K562 (cell line): Measurements from ENCODE around the gene ATPAF2.

Experiments used
- ETV5 ChIP-seq: sonication (generic); formaldehyde crosslinking; IDR thresholded peaks from 2 replicates; pipeline ENCODE4 v1.4.0; 2020; ENCODE audit warnings: low read depth, mild to moderate bottlenecking, missing genetic modification reagents
- NUFIP1 ChIP-seq: fragments of 450-650 bp; IDR thresholded peaks from 2 replicates; pipeline ENCODE4 v1.6.1; 2018; ENCODE audit not compliant: partially characterized antibody
- POLR2A ChIP-seq: fragments of 450-650 bp; conservative IDR thresholded peaks from 2 replicates; pipeline ENCODE4 v1.6.1; 2016
- ZNF224 ChIP-seq: sonication (generic); formaldehyde crosslinking; IDR thresholded peaks from 2 replicates; pipeline ENCODE4 v1.8.0; 2022; ENCODE audit warnings: mild to moderate bottlenecking, missing genetic modification reagents
- ZNF639 ChIP-seq, 2 experiments: fragments of 200-800 bp in 1 of 2; sonication (Bioruptor generic) in 1 of 2; sonication (generic) in 1 of 2; formaldehyde crosslinking in 1 of 2; IDR thresholded peaks in 1 of 2; conservative IDR thresholded peaks in 1 of 2; 2 replicates each; pipeline versions ENCODE4 v1.5.0 to v1.6.1; 2016 to 2020; ENCODE audit warnings: missing compliant biosample characterization in 1 of 2, missing genetic modification characterization in 1 of 2, missing genetic modification reagents in 1 of 2
- TF ChIP-seq, protein P1 (sequence below), 2 experiments: fragments of 450-650 bp; formaldehyde crosslinking in 1 of 2; IDR thresholded peaks; 2 replicates each; pipeline versions ENCODE4 v1.4.0 to v1.6.1; 2014 to 2020; ENCODE audit warnings: mild to moderate bottlenecking in 2 of 2, borderline replicate concordance in 1 of 2, low read depth in 1 of 2

- TF ChIP-seq NUFIP1, result no peak
- TF ChIP-seq ZNF639 (CRISPR knock-in tag; conservative IDR thresholded peaks at IDR 0.05 in 1 of 2, IDR thresholded peaks at IDR 0.05 in 1 of 2), result no peak
- TF ChIP-seq ETV5 (CRISPR knock-in tag), result no peak
- no peak for TF ChIP-seq POLR2A
- TF ChIP-seq ZNF224 (CRISPR knock-in tag), result no peak
- TF ChIP-seq, protein P1, sequence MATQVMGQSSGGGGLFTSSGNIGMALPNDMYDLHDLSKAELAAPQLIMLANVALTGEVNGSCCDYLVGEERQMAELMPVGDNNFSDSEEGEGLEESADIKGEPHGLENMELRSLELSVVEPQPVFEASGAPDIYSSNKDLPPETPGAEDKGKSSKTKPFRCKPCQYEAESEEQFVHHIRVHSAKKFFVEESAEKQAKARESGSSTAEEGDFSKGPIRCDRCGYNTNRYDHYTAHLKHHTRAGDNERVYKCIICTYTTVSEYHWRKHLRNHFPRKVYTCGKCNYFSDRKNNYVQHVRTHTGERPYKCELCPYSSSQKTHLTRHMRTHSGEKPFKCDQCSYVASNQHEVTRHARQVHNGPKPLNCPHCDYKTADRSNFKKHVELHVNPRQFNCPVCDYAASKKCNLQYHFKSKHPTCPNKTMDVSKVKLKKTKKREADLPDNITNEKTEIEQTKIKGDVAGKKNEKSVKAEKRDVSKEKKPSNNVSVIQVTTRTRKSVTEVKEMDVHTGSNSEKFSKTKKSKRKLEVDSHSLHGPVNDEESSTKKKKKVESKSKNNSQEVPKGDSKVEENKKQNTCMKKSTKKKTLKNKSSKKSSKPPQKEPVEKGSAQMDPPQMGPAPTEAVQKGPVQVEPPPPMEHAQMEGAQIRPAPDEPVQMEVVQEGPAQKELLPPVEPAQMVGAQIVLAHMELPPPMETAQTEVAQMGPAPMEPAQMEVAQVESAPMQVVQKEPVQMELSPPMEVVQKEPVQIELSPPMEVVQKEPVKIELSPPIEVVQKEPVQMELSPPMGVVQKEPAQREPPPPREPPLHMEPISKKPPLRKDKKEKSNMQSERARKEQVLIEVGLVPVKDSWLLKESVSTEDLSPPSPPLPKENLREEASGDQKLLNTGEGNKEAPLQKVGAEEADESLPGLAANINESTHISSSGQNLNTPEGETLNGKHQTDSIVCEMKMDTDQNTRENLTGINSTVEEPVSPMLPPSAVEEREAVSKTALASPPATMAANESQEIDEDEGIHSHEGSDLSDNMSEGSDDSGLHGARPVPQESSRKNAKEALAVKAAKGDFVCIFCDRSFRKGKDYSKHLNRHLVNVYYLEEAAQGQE (IDR thresholded peaks at IDR 0.05; ENCODE audit: borderline replicate concordance), result no peak
- TF ChIP-seq, protein P1 (CRISPR knock-in tag; IDR thresholded peaks at IDR 0.05; ENCODE audit: low read depth), result no peak
These were observed 25.1 kb upstream of the ATPAF2 start for GRCh38 chr17:18064053-18064452.
